Osteoblast (primary cell): Measurements from ENCODE around the gene AAK1. TPM values are rescaled to one million over a fixed set of nuclear protein-coding genes. Genes with fewer than 3 reads are reported as not detected.
"Not testable (repeated sequence)": the region's sequence is repeated elsewhere in the genome, so short reads cannot be mapped to it uniquely, and the experiment has no call there.

Experiments used
- DNase-seq: peaks from one replicate; pipeline ENCODE4 v3.0.0; 2011; ENCODE audit warnings: low spot score, mixed read lengths; ENCODE audit not compliant: insufficient read length; ENCODE audit errors: missing footprints
- H2AFZ ChIP-seq: 2 replicates; pipeline ENCODE4 v1.6.0; 2011; ENCODE audit warnings: mild to moderate bottlenecking, low read length
- H3K27ac ChIP-seq: 2 replicates; pipeline ENCODE4 v1.5.1; 2011; ENCODE audit warnings: mild to moderate bottlenecking, low read depth, low read length, moderate library complexity
- H3K27me3 ChIP-seq: 2 replicates; pipeline ENCODE4 v1.6.0; 2012; ENCODE audit warnings: mild to moderate bottlenecking, control low read depth, inconsistent platforms, low read length, moderate library complexity; ENCODE audit not compliant: insufficient read depth
- H3K36me3 ChIP-seq: 2 replicates; pipeline ENCODE4 v1.5.1; 2011; ENCODE audit warnings: mild to moderate bottlenecking, low read length, control low read depth, moderate library complexity; ENCODE audit not compliant: insufficient read depth
- H3K4me1 ChIP-seq: 2 replicates; pipeline ENCODE4 v1.5.1; 2011; ENCODE audit warnings: mild to moderate bottlenecking, low read length, control low read depth, moderate library complexity; ENCODE audit not compliant: insufficient read depth
- H3K4me2 ChIP-seq: 2 replicates; pipeline ENCODE4 v1.6.0; 2011; ENCODE audit warnings: mild to moderate bottlenecking, low read length; ENCODE audit not compliant: insufficient read depth
- H3K4me3 ChIP-seq: fragments of 200-600 bp; sonication (generic); 3 replicates; pipeline ENCODE4 v1.5.1; 2012; ENCODE audit warnings: mild to moderate bottlenecking, low read length, inconsistent platforms; ENCODE audit not compliant: insufficient read depth
- H3K79me2 ChIP-seq: 2 replicates; pipeline ENCODE4 v1.6.0; 2012; ENCODE audit warnings: mild to moderate bottlenecking, low read length, control low read depth, inconsistent platforms; ENCODE audit not compliant: insufficient read depth
- H3K9me3 ChIP-seq: 2 replicates; pipeline ENCODE4 v1.5.1; 2011; ENCODE audit warnings: low read depth, low read length, control low read depth
- H4K20me1 ChIP-seq: 2 replicates; pipeline ENCODE4 v1.6.0; 2012; ENCODE audit warnings: mild to moderate bottlenecking, low read length, control low read depth; ENCODE audit not compliant: insufficient read depth
- CTCF ChIP-seq: IDR thresholded peaks from 2 replicates; pipeline ENCODE4 v1.5.1; 2011; ENCODE audit warnings: mild to moderate bottlenecking, low read depth, low read length, moderate library complexity; ENCODE audit errors: extremely low read depth
- total RNA-seq: library from RNA; depleted of rRNA; stranded (reverse); fragments of >200 nt; gene quantifications from 2 replicates; pipeline ENCODE4 v1.2.3, GENCODE V29; 2012

The AAK1 gene
- total RNA-seq, 1 donor, result 61.9 TPM

- no peaks in the 10 kb centered on the region for H3K27me3 ChIP-seq
- no peaks in the 10 kb centered on the region for H4K20me1 ChIP-seq
- no peak for TF ChIP-seq CTCF
- no peak overlapping the region for H3K4me2 ChIP-seq
- no peak overlapping the region for H3K27ac ChIP-seq
- H3K79me2 ChIP-seq, result no peaks in the 10 kb centered on the region
- no peaks in the 10 kb centered on the region for H3K9me3 ChIP-seq
- no peak overlapping the region for H2AFZ ChIP-seq
- H3K36me3 ChIP-seq, result no peaks in the 10 kb centered on the region
- no peak for DNase-seq
- H3K4me1 ChIP-seq, result no peaks in the 10 kb centered on the region
- no peak overlapping the region for H3K4me3 ChIP-seq
Observed at GRCh38 chr2:69660637-69661036, 17.1 kb upstream of the AAK1 start.

DNA sequence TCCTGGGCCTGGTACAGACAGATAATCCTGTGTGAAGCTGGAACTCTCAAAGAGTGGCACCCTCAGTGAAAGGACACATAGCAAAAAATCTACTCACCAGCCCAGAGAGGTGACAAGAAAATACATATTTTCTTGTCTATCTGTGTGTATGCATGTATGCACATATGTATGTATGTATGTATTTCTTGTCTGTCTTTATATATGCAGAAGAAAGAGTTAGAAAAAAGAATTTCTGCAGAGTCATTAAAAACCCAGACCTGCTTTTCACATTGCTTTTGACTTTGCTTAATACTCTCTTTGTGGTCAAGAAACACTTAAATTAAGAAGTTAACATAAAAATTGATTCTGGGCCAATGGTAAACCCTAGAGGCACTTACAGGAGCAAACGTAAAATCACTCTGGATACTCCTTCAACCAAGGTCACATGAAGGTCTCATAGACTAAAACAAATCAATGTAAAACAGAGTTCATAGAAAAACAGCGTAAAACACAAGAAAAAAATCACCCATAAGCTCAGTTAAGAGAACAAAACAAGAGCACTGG lies 16.5 kb upstream of the AAK1 start:
- no peak overlapping the region for H3K4me2 ChIP-seq
- no peak for TF ChIP-seq CTCF
- H3K4me1 ChIP-seq, result no peaks in the 10 kb centered on the region
- H4K20me1 ChIP-seq, result no peaks in the 10 kb centered on the region
- no peak overlapping the region for H3K4me3 ChIP-seq
- H3K79me2 ChIP-seq, result no peaks in the 10 kb centered on the region
- H3K9me3 ChIP-seq, result no peaks in the 10 kb centered on the region
- H3K36me3 ChIP-seq, result no peaks in the 10 kb centered on the region
- DNase-seq, result no peak
- no peaks in the 10 kb centered on the region for H3K27me3 ChIP-seq
- H3K27ac ChIP-seq, result no peak overlapping the region
- no peak overlapping the region for H2AFZ ChIP-seq

- Histone ChIP-seq H3K4me2 (no peak overlapping the region), H3K4me3 (no peak overlapping the region), H3K27me3 (no peaks in the 10 kb centered on the region), H3K4me1 (no peaks in the 10 kb centered on the region), H3K36me3 (no peaks in the 10 kb centered on the region), H3K9me3 (no peaks in the 10 kb centered on the region), H3K79me2 (no peaks in the 10 kb centered on the region), H2AFZ (no peak overlapping the region), H3K27ac (no peak overlapping the region), H4K20me1 (no peaks in the 10 kb centered on the region)
- DNase-seq, result no peak
- no peak for TF ChIP-seq CTCF
Observed at GRCh38 chr2:69659349-69659748, 15.8 kb upstream of the AAK1 start.

GRCh38 chr2:69652206-69652605 lies 8.7 kb upstream of the AAK1 start:
- H3K4me1 ChIP-seq, result no peaks in the 10 kb centered on the region
- H3K4me3 ChIP-seq, result no peak overlapping the region
- H3K36me3 ChIP-seq, result no peaks in the 10 kb centered on the region
- no peaks in the 10 kb centered on the region for H3K79me2 ChIP-seq
- no peak overlapping the region for H3K4me2 ChIP-seq
- no peaks in the 10 kb centered on the region for H4K20me1 ChIP-seq
- no peaks in the 10 kb centered on the region for H3K27me3 ChIP-seq
- TF ChIP-seq CTCF, result no peak
- peak; percentile 89 for DNase-seq
- no peaks in the 10 kb centered on the region for H3K9me3 ChIP-seq
- no peak overlapping the region for H2AFZ ChIP-seq
- peak overlapping the region; percentile 43 for H3K27ac ChIP-seq

DNA sequence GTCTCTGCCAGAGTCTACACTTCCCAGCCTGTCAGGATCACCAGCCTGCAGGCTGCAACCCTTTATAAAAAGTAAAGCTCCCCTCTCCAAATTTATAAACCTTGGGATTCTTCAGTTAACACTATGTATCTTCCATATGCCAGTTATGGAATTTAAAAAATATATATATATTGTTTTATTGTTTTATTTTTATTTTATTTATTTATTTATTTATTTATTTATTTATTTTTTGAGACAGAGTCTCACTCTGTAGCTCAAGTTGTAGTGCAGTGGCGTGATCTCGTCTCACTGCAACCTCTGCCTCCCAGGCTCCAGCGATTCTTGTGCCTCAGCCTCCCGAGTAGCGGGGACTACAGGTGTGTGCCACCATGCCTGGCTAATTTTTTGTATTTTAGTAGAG lies 3.7 kb upstream of the AAK1 start:
- H3K9me3 ChIP-seq, H2AFZ ChIP-seq, H3K27ac ChIP-seq, H3K36me3 ChIP-seq, H4K20me1 ChIP-seq, H3K4me2 ChIP-seq, DNase-seq, H3K27me3 ChIP-seq, H3K4me3 ChIP-seq: not testable (repeated sequence)
- peaks cover 12% of the 10 kb centered on the region for H3K79me2 ChIP-seq
- peaks cover 12% of the 10 kb centered on the region for H3K4me1 ChIP-seq
